ENCODE data around the gene SPHK2.
A peak's percentile ranks its signal among the peaks of the same experiment; 100 is the strongest.
"Not testable (repeated sequence)": the region's sequence is repeated elsewhere in the genome, so short reads cannot be mapped to it uniquely, and the experiment has no call there.

SPHK2 gene

DNA sequence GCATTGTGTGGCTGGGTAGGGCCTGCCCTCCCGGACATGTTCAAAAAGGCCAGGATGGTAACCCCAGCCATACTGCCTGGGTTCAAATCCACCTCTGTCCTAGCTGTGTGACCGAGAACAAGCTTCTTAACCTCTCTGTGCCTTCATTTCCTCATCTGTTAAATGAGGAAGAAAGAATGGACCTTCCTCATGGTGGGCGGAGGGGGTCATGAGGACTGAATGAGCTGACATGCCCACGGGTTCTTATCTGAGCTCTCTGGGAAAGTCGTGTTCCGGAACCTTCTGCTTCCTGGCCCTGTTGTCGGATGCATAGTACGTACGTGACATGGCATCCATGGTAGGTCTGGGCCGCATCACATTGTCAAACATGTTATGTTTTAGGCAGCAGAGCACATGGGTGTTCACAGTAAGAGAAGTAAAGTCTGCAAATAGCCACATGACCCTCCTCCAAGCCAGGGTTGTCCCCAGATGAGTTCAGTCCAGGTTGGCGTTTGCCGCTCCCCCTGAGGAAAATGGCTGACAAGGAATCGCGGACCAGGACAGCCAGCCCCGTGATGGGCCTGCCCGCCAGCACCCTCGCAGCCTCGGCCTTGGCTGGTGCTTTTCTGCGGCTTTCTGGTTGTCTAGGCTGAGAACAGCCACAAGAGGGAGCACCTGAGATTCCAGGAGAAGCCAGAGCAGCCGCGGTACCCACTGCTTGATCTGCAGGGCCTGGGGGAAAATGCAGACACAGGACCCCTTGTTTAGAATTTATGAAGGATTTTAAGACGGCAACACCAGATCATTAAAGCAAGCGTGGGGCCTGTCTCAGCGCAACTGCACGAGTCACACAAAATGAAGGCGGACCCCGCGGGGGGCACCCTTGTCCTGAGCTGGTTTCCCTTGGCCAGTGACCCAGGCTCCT, 55.9 kb downstream of the SPHK2 start:
- peak; percentile 81 for ATAC-seq (ENCODE audit: low read depth)
- H3K27ac ChIP-seq (ENCODE audit: poor library complexity, severe bottlenecking) = no peak overlapping the region
- H3K9me3 ChIP-seq (ENCODE audit: severe bottlenecking) = no peaks in the 10 kb centered on the region
- TF ChIP-seq, protein P1, sequence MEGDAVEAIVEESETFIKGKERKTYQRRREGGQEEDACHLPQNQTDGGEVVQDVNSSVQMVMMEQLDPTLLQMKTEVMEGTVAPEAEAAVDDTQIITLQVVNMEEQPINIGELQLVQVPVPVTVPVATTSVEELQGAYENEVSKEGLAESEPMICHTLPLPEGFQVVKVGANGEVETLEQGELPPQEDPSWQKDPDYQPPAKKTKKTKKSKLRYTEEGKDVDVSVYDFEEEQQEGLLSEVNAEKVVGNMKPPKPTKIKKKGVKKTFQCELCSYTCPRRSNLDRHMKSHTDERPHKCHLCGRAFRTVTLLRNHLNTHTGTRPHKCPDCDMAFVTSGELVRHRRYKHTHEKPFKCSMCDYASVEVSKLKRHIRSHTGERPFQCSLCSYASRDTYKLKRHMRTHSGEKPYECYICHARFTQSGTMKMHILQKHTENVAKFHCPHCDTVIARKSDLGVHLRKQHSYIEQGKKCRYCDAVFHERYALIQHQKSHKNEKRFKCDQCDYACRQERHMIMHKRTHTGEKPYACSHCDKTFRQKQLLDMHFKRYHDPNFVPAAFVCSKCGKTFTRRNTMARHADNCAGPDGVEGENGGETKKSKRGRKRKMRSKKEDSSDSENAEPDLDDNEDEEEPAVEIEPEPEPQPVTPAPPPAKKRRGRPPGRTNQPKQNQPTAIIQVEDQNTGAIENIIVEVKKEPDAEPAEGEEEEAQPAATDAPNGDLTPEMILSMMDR (IDR thresholded peaks at IDR 0.05; ENCODE audit: poor library complexity, severe bottlenecking) = peak; percentile 90
- DNase-seq (ENCODE audit: low spot score) = no peak
- no peaks in the 10 kb centered on the region for H3K27me3 ChIP-seq (ENCODE audit: insufficient read depth, poor library complexity, severe bottlenecking)
- H3K36me3 ChIP-seq (ENCODE audit: low read depth) = no peaks in the 10 kb centered on the region
- no peak overlapping the region for H3K4me3 ChIP-seq (ENCODE audit: severe bottlenecking)
- no peaks in the 10 kb centered on the region for H3K4me1 ChIP-seq (ENCODE audit: insufficient read depth, poor library complexity, severe bottlenecking)

DNA sequence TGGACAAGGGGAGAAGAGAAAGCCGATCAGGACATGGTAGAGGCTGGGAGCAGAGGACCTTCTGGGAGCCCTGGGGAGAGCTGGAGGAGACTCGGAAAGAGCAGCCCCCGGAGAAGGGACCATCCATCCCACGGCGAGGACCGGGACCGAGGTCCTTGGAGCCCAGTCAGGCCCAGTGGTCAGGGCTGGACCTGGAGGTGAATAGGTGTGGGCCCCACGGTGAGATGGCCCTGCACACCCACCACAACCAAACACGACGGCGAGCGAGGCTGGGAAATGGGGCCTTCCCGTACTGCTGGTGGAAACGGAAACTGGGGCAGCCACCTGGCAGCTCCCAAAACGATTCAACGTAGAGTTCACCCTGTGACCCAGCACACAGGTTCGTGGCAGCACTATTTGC, 57.2 kb downstream of the SPHK2 start:
- no peaks in the 10 kb centered on the region for H3K4me1 ChIP-seq (ENCODE audit: insufficient read depth, poor library complexity, severe bottlenecking)
- no peak for ATAC-seq (ENCODE audit: low read depth)

DNA sequence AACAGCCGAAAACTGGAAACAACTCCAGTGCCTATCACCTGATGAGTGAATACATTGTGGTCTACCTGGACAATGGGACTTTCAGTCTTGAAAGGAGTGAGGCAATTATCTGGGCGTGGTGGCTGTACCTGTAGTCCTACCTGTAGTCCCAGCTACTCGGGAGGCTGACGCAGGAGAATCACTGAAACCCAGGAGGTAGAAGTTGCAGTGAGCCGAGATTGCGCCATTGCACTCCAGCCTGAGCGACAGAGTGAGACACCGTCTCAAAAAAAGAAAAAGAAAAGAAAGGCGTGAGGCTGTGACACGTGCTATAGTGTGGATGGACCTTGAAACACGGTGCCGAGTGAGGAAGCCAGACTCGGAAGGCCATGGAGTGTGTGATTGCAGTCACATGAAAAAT, 57.6 kb downstream of the SPHK2 start:
- DNase-seq (ENCODE audit: low spot score) (no peak), ATAC-seq (ENCODE audit: low read depth) (no peak)
- Histone ChIP-seq H3K27me3 (ENCODE audit: insufficient read depth, poor library complexity, severe bottlenecking) (no peaks in the 10 kb centered on the region), H3K27ac (ENCODE audit: poor library complexity, severe bottlenecking) (no peak overlapping the region), H3K4me1 (ENCODE audit: insufficient read depth, poor library complexity, severe bottlenecking) (no peaks in the 10 kb centered on the region), H3K9me3 (ENCODE audit: severe bottlenecking) (no peaks in the 10 kb centered on the region), H3K4me3 (ENCODE audit: severe bottlenecking) (no peak overlapping the region), H3K36me3 (ENCODE audit: low read depth) (no peaks in the 10 kb centered on the region)
- TF ChIP-seq, protein P1 (IDR thresholded peaks at IDR 0.05; ENCODE audit: poor library complexity, severe bottlenecking) = no peak

More for the DNA sequence above, 57.2 kb downstream of the SPHK2 start:
- no peak for DNase-seq (ENCODE audit: low spot score)
- Histone ChIP-seq H3K9me3 (ENCODE audit: severe bottlenecking) (no peaks in the 10 kb centered on the region), H3K36me3 (ENCODE audit: low read depth) (no peaks in the 10 kb centered on the region), H3K27me3 (ENCODE audit: insufficient read depth, poor library complexity, severe bottlenecking) (no peaks in the 10 kb centered on the region), H3K4me3 (ENCODE audit: severe bottlenecking) (no peak overlapping the region), H3K27ac (ENCODE audit: poor library complexity, severe bottlenecking) (no peak overlapping the region)
- TF ChIP-seq, protein P1 (IDR thresholded peaks at IDR 0.05; ENCODE audit: poor library complexity, severe bottlenecking) = no peak

DNA sequence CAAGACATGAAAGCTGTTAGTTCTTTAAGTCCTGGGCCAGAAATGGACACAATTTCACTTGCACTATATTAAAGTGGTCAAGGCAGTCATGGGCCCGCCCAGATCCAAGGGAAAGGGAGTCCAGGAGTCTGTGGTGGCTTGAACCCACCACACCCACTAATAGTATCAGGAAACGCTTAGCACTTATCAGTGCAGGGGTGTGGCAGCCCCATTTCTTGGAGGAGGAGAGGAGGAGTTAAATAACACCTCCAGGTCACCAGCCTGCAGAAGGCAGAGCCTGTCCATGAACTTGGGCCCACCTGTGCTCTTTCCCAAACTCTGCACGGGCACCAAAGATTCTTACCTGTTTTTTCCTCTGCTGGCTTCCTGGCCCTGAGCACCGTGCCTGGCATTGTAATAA, 58.9 kb downstream of the SPHK2 start:
- Histone ChIP-seq H3K4me3 (ENCODE audit: severe bottlenecking) (no peak overlapping the region), H3K27ac (ENCODE audit: poor library complexity, severe bottlenecking) (no peak overlapping the region), H3K9me3 (ENCODE audit: severe bottlenecking) (no peaks in the 10 kb centered on the region), H3K4me1 (ENCODE audit: insufficient read depth, poor library complexity, severe bottlenecking) (no peaks in the 10 kb centered on the region), H3K36me3 (ENCODE audit: low read depth) (no peaks in the 10 kb centered on the region), H3K27me3 (ENCODE audit: insufficient read depth, poor library complexity, severe bottlenecking) (no peaks in the 10 kb centered on the region)
- no peak for ATAC-seq (ENCODE audit: low read depth)
- no peak for DNase-seq (ENCODE audit: low spot score)
- TF ChIP-seq, protein P1 (IDR thresholded peaks at IDR 0.05; ENCODE audit: poor library complexity, severe bottlenecking) = no peak

DNA sequence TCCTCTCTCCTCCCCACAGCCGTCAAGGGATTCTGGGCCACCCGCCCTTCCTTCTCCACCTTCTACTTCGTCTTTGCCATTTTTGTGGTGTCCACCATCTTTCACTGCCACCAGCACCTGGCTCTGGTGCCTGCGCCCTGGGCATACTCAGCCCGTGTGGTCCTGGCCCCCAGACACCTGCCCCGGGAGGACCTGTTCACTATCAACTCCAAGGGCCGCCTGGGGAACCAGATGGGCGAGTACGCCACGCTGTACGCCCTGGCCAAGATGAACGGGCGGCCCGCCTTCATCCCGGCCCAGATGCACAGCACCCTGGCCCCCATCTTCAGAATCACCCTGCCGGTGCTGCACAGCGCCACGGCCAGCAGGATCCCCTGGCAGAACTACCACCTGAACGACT, 60.7 kb downstream of the SPHK2 start:
- not testable (repeated sequence) for H3K4me1 ChIP-seq (ENCODE audit: insufficient read depth, poor library complexity, severe bottlenecking); H3K27ac ChIP-seq (ENCODE audit: poor library complexity, severe bottlenecking); ATAC-seq (ENCODE audit: low read depth); H3K4me3 ChIP-seq (ENCODE audit: severe bottlenecking); H3K9me3 ChIP-seq (ENCODE audit: severe bottlenecking); H3K27me3 ChIP-seq (ENCODE audit: insufficient read depth, poor library complexity, severe bottlenecking); DNase-seq (ENCODE audit: low spot score); H3K36me3 ChIP-seq (ENCODE audit: low read depth)
